GM18526 (cell line): Measurements from ENCODE around the gene CPED1.

Source experiments
- POLR2A ChIP-seq: IDR thresholded peaks from 3 replicates; pipeline ENCODE4 v1.6.1; 2011; ENCODE audit not compliant: insufficient read length; ENCODE audit errors: extremely low read depth

CPED1 gene

GRCh38 chr7:121000081-121000983 lies 11.8 kb downstream of the CPED1 start:
- TF ChIP-seq POLR2A, result no peak

GRCh38 chr7:121001234-121001906 lies 12.9 kb downstream of the CPED1 start:
- TF ChIP-seq POLR2A, result no peak

GRCh38 chr7:121002048-121002756 lies 13.7 kb downstream of the CPED1 start:
- no peak for TF ChIP-seq POLR2A

DNA sequence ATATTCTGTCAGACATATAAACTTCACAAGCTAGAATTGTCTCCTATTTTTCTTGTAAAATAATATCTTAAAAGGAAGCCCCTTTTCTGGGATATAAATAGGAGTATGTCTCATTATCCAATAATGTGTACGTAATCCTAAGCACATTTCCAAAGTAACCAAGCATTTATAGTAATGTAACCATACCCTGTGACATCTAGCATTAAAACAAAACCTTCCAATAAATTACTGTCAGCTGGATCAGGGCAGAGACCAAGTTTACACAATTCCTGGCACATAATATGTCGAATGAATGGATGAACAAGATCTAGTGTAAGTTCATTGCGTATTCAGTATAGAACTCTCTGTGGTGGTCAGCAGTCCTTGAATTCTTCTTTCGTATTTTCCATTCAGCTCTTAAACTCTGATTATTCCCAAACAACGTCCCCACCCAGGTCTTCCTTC lies 14.3 kb downstream of the CPED1 start:
- TF ChIP-seq POLR2A, result no peak

GRCh38 chr7:121003986-121004685 lies 15.6 kb downstream of the CPED1 start:
- TF ChIP-seq POLR2A, result no peak

GRCh38 chr7:121005996-121006584 lies 17.6 kb downstream of the CPED1 start:
- TF ChIP-seq POLR2A, result no peak

GRCh38 chr7:121006711-121007315 lies 18.3 kb downstream of the CPED1 start:
- TF ChIP-seq POLR2A, result no peak

DNA sequence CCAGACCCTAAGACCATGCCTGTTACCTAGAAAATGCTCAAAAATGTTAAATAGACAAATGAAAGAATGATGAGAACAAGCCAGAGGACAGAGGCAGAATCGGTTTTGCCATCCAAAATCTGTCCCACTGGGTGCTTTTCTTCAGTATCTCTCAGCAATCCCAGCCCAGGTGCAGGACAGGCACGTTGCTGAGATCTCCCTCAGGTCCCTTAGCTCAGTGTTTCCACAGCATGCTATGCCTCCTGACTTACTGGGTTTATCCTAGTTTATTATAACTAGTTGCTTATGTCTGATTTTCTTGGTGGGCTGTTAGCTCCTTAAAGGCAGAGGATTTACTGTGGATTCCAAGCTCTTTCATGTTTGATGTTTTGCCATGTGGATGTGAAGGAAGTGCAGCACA lies 20.3 kb downstream of the CPED1 start:
- no peak for TF ChIP-seq POLR2A

DNA sequence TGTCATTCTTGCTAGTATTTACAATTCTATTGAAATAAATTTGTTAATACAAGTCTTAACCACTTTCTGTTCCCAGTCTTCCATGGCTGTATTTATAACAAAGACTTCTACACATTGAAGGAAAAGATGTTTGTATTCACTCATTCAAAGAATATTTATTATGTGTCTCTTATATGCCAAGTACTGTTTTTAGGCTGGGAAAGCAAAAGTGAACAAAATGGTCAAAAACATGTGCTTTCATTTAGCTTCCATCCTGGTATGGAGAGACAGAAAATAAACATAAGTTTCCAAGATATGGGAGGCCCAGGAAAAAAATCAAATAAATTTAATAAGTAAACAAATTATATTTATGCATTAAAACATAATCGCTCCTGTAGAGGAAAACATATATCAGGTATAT lies 22.9 kb downstream of the CPED1 start:
- TF ChIP-seq POLR2A, result no peak

DNA sequence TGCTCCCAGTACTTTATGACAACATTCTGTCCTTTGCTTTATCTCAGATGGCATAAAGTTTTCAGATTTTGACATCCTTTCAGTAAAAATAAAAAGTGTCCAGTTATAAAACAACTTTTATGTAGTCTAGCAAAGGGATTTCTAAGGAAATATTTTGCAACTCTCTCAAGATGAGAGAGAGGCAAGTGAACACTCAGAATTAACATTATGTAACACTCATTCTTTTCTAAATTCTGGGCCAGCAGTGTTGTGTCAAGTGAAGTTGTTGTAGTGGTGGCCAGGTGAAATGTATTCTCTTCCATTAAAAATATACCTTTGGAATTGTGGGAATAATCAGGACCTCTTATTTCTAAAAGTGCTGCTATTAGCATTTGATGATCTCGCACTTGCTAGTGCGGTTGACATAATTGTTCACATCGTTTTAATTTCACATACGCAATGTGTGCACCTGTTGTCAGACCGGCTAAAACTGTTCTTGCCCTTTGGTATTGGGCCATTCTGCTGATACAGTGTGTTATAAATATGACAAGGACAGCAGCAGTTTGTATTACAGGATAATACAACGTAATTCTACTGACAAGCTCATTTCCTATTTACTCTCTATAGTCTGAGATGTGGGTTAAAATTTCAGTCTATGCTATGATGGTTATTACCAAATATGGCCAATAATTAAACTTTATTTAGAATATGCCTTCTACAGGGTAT lies 23.8 kb downstream of the CPED1 start:
- TF ChIP-seq POLR2A, result no peak

GRCh38 chr7:121012919-121013318 lies 24.4 kb downstream of the CPED1 start:
- no peak for TF ChIP-seq POLR2A

DNA sequence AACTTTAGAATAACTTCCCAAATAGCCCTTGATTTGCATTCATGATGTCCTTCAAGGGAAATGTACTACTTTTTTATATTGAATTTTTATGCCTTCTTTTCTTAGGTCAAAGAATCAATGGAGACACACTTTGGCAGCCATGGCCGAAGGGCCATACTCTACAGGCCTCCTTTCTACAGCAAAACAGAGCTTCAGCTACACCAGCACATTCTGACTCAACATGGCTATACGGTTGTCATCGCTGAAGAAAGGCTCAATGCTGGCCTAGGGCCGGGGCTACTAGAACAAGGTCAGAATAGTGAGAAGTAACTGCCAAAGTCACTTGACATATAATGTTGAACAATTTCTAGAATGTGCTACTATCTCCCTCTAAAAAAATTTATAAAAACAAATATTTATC lies 27.0 kb downstream of the CPED1 start:
- no peak for TF ChIP-seq POLR2A

GRCh38 chr7:121016966-121017365 lies 28.5 kb downstream of the CPED1 start:
- no peak for TF ChIP-seq POLR2A

- TF ChIP-seq POLR2A, result no peak
These were observed 29.1 kb downstream of the CPED1 start for GRCh38 chr7:121017586-121017985.
